ENCODE data around the gene PRDM15. TPM values are rescaled to one million over a fixed set of nuclear protein-coding genes. Genes with fewer than 3 reads are reported as not detected.

Gene PRDM15
- total RNA-seq, 1 donor from 2014 or later = 7.6 TPM

GRCh38 chr21:41812679-41813078 lies 66.5 kb downstream of the PRDM15 start:
- no peak for DNase-seq (ENCODE audit: extremely low read depth, low read depth, low spot score)

- no peak for DNase-seq (ENCODE audit: extremely low read depth, low read depth, low spot score)
Measured at GRCh38 chr21:41810597-41810932, 68.6 kb downstream of the PRDM15 start.

GRCh38 chr21:41809891-41810596 lies 69.1 kb downstream of the PRDM15 start:
- DNase-seq (ENCODE audit: extremely low read depth, low read depth, low spot score) = no peak

GRCh38 chr21:41808846-41809245 lies 70.3 kb downstream of the PRDM15 start:
- DNase-seq (ENCODE audit: extremely low read depth, low read depth, low spot score) = no peak

- no peak for DNase-seq (ENCODE audit: extremely low read depth, low read depth, low spot score)
Measured at GRCh38 chr21:41808094-41808493, 71.0 kb downstream of the PRDM15 start.

GRCh38 chr21:41806773-41807172 lies 72.4 kb downstream of the PRDM15 start:
- DNase-seq (ENCODE audit: extremely low read depth, low read depth, low spot score) = no peak

- no peak for DNase-seq (ENCODE audit: extremely low read depth, low read depth, low spot score)
Measured at GRCh38 chr21:41805643-41806042, 73.5 kb downstream of the PRDM15 start.

- DNase-seq (ENCODE audit: extremely low read depth, low read depth, low spot score) = no peak
Measured at GRCh38 chr21:41805038-41805437, 74.1 kb downstream of the PRDM15 start.

- no peak for DNase-seq (ENCODE audit: extremely low read depth, low read depth, low spot score)
Measured at GRCh38 chr21:41804381-41804780, 74.8 kb downstream of the PRDM15 start.

GRCh38 chr21:41803316-41803715 lies 75.8 kb downstream of the PRDM15 start:
- no peak for DNase-seq (ENCODE audit: extremely low read depth, low read depth, low spot score)

- no peak for DNase-seq (ENCODE audit: extremely low read depth, low read depth, low spot score)
Measured at GRCh38 chr21:41802684-41803083, 76.5 kb downstream of the PRDM15 start.

GRCh38 chr21:41802198-41802584 lies 77.0 kb downstream of the PRDM15 start:
- no peak for DNase-seq (ENCODE audit: extremely low read depth, low read depth, low spot score)

GRCh38 chr21:41801321-41802197 lies 77.6 kb downstream of the PRDM15 start:
- DNase-seq (ENCODE audit: extremely low read depth, low read depth, low spot score) = no peak

GRCh38 chr21:41800425-41801320 lies 78.5 kb downstream of the PRDM15 start:
- no peak for DNase-seq (ENCODE audit: extremely low read depth, low read depth, low spot score)

- DNase-seq (ENCODE audit: extremely low read depth, low read depth, low spot score) = no peak
Measured at GRCh38 chr21:41799763-41800162, 79.4 kb downstream of the PRDM15 start.

- no peak for DNase-seq (ENCODE audit: extremely low read depth, low read depth, low spot score)
Measured at GRCh38 chr21:41798326-41798725, 80.8 kb downstream of the PRDM15 start.

- DNase-seq (ENCODE audit: extremely low read depth, low read depth, low spot score) = no peak
Measured at GRCh38 chr21:41796476-41797080, 82.6 kb downstream of the PRDM15 start.

- no peak for DNase-seq (ENCODE audit: extremely low read depth, low read depth, low spot score)
Measured at GRCh38 chr21:41795726-41796125, 83.4 kb downstream of the PRDM15 start.

- DNase-seq (ENCODE audit: extremely low read depth, low read depth, low spot score) = no peak
Measured at GRCh38 chr21:41794600-41794999, 84.5 kb downstream of the PRDM15 start.

- DNase-seq (ENCODE audit: extremely low read depth, low read depth, low spot score) = no peak
Measured at GRCh38 chr21:41792711-41793110, 86.4 kb downstream of the PRDM15 start.

- DNase-seq (ENCODE audit: extremely low read depth, low read depth, low spot score) = no peak
Measured at GRCh38 chr21:41786509-41786987, 92.6 kb downstream of the PRDM15 start.

Measured in glomerular endothelial cell (primary cell).